Mesendoderm (in vitro differentiated cells): ENCODE data around the gene IGF1R.

Experiments
- DNase-seq: peaks from one replicate; pipeline ENCODE4 v3.0.0; 2013
- H2AK5ac ChIP-seq: 2 replicates; pipeline ENCODE4 v1.6.1; 2013; ENCODE audit warnings: low read length, inconsistent platforms
- H2BK120ac ChIP-seq: 2 replicates; pipeline ENCODE4 v1.6.1; 2013; ENCODE audit warnings: low read depth, mild to moderate bottlenecking, low read length, moderate library complexity, mixed read lengths
- H2BK15ac ChIP-seq: replicated peaks from 2 replicates; pipeline ENCODE4 v1.6.1; 2013; ENCODE audit warnings: low read depth, mild to moderate bottlenecking, moderate library complexity
- H2BK5ac ChIP-seq: 2 replicates; pipeline ENCODE4 v1.6.1; 2013; ENCODE audit warnings: low read length, inconsistent platforms
- H3K18ac ChIP-seq: 2 replicates; pipeline ENCODE4 v1.6.1; 2013; ENCODE audit warnings: mild to moderate bottlenecking, low read length, mixed read lengths
- H3K23ac ChIP-seq: one replicate; pipeline ENCODE4 v1.6.1; 2013; ENCODE audit warnings: low read length
- H3K27ac ChIP-seq: 2 replicates; pipeline ENCODE4 v1.5.1; 2013; ENCODE audit warnings: low read depth, mild to moderate bottlenecking, inconsistent platforms, low read length, moderate library complexity
- H3K27me3 ChIP-seq: 2 replicates; pipeline ENCODE4 v1.6.1; 2013; ENCODE audit warnings: low read length, control low read depth, mild to moderate bottlenecking, inconsistent platforms; ENCODE audit not compliant: insufficient read depth, poor library complexity
- H3K36me3 ChIP-seq: 2 replicates; pipeline ENCODE4 v1.6.1; 2013; ENCODE audit warnings: low read length, inconsistent platforms; ENCODE audit not compliant: control insufficient read depth, insufficient read depth
- H3K4ac ChIP-seq: one replicate; pipeline ENCODE4 v1.6.1; 2013; ENCODE audit warnings: low read depth, mild to moderate bottlenecking, low read length, moderate library complexity
- H3K4me1 ChIP-seq: 2 replicates; pipeline ENCODE4 v1.6.1; 2013; ENCODE audit warnings: low read depth, low read length, inconsistent platforms; ENCODE audit not compliant: control insufficient read depth
- H3K4me2 ChIP-seq: 2 replicates; pipeline ENCODE4 v1.6.1; 2013; ENCODE audit warnings: low read length
- H3K4me3 ChIP-seq: 2 replicates; pipeline ENCODE4 v1.5.1; 2013; ENCODE audit warnings: mild to moderate bottlenecking, low read length
- H3K56ac ChIP-seq: one replicate; pipeline ENCODE4 v1.6.1; 2013; ENCODE audit warnings: low read length
- H3K79me1 ChIP-seq: 2 replicates; pipeline ENCODE4 v1.6.1; 2013; ENCODE audit warnings: low read length, inconsistent platforms
- H3K79me2 ChIP-seq: 2 replicates; pipeline ENCODE4 v1.6.1; 2013; ENCODE audit warnings: mild to moderate bottlenecking, low read length; ENCODE audit not compliant: control insufficient read depth, insufficient read depth
- H3K9ac ChIP-seq: 2 replicates; pipeline ENCODE4 v1.6.1; 2013; ENCODE audit warnings: low read length, inconsistent platforms
- H4K5ac ChIP-seq: one replicate; pipeline ENCODE4 v1.6.1; 2013; ENCODE audit warnings: low read length
- H4K8ac ChIP-seq: one replicate; pipeline ENCODE4 v1.6.1; 2013; ENCODE audit warnings: low read depth, mild to moderate bottlenecking, control low read depth, low read length, moderate library complexity
- WGBS: extraction: QIAGEN DNeasy Blood & Tissue Kit; methylation state at CpG from one replicate; pipeline ENCODE4 v1.1.7; 2013; ENCODE audit warnings: low lambda C conversion rate, missing lambda C conversion rate; ENCODE audit not compliant: insufficient coverage; ENCODE audit errors: extremely low coverage; 5-methylcytosine and 5-hydroxymethylcytosine counted together

IGF1R gene

DNA sequence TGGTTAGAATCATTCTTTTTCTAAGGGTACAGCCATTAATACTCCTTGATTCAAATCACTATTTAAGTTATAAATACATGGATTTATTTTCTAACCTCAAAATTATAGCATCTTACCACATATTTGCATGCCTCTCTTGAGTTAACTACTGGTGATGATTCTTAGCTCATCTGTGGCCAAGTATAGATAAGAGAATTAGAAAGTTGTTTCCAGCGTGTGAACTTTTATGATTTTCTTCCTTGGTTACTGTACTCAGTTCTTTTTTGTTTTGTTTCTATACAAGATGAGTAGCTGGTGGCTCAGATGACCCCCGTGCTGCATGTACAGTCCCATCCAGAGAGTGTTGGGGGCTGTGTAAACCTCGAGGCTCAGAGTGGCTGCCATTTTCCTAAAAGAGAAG, 124.6 kb downstream of the IGF1R start:
- Histone ChIP-seq H3K79me1 (peaks cover 25% of the 10 kb centered on the region), H3K79me2 (peaks cover 80% of the 10 kb centered on the region), H3K4me3 (no peak overlapping the region), H3K56ac (no peak overlapping the region), H3K4me2 (no peak overlapping the region), H3K4me1 (peaks cover 32% of the 10 kb centered on the region), H2BK5ac (no peak overlapping the region), H4K5ac (no peak overlapping the region), H3K9ac (no peak overlapping the region), H3K18ac (peak overlapping the region; percentile 11), H2AK5ac (no peak overlapping the region), H3K27ac (peak overlapping the region; percentile 13), H3K4ac (no peak overlapping the region), H3K27me3 (no peaks in the 10 kb centered on the region), H2BK120ac (no peak overlapping the region), H3K36me3 (no peaks in the 10 kb centered on the region), H4K8ac (no peak overlapping the region), H3K23ac (no peak overlapping the region), H2BK15ac (no peak overlapping the region)
- WGBS: no CpG with 5 or more reads among the region's 3 CpGs
- no peak for DNase-seq

GRCh38 chr15:98773616-98774015, 125.3 kb downstream of the IGF1R start:
- Histone ChIP-seq H4K5ac (no peak overlapping the region), H3K27ac (no peak overlapping the region), H4K8ac (no peak overlapping the region), H2BK15ac (no peak overlapping the region), H3K4me1 (peaks cover 34% of the 10 kb centered on the region), H3K23ac (no peak overlapping the region), H2BK5ac (peak overlapping the region; percentile 9), H2AK5ac (no peak overlapping the region), H3K79me1 (peaks cover 26% of the 10 kb centered on the region), H3K4me3 (no peak overlapping the region), H3K4ac (no peak overlapping the region), H3K79me2 (peaks cover 83% of the 10 kb centered on the region), H3K4me2 (no peak overlapping the region), H3K9ac (no peak overlapping the region), H3K56ac (peak overlapping the region; percentile 26), H2BK120ac (no peak overlapping the region), H3K18ac (peak overlapping the region; percentile 11), H3K36me3 (no peaks in the 10 kb centered on the region), H3K27me3 (no peaks in the 10 kb centered on the region)
- WGBS: no CpG with 5 or more reads among the region's 6 CpGs
- DNase-seq: peak; percentile 62

DNA sequence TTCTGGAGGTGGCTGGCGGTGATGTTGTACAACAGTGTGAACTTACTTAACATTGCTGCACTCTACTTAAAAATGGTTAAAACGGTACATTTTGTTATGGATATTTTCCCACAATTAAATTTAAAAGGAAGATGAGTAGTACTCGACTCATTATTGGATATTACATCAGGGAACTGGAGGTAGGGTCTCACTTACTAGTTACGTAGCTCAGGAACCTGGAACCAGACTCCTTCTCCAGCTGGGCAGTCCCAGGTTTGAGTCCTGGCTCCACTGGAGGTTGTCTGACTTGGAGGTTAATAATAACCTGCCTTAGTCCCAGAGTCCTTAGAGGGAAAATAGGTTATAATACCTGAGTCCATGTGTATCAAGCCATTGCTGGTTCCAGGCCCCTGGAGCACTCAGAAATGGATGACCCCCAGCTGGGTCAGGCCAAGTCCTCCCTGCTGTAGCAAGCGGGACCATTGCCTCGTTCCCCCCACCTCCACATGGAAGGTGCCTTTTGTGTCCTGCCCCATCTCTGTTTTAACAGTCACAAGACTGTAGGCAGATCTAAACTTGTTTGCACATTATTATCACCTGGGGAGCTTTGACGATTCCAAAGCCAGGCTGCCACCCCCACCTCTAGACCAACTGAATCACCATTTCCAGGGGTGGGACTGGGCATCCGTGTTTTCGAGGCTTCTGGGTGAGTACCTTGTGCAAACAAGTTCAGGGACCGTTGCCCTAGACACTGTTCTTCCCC, 126.6 kb downstream of the IGF1R start:
- Histone ChIP-seq H3K23ac (no peak overlapping the region), H2AK5ac (no peak overlapping the region), H4K5ac (no peak overlapping the region), H3K36me3 (no peaks in the 10 kb centered on the region), H2BK15ac (no peak overlapping the region), H3K18ac (no peak overlapping the region), H2BK120ac (no peak overlapping the region), H3K27ac (no peak overlapping the region), H4K8ac (no peak overlapping the region), H3K4me2 (no peak overlapping the region), H3K4me3 (no peak overlapping the region), H3K9ac (no peak overlapping the region), H3K79me2 (peaks cover 76% of the 10 kb centered on the region), H3K79me1 (peaks cover 24% of the 10 kb centered on the region), H3K56ac (no peak overlapping the region), H3K4me1 (peaks cover 30% of the 10 kb centered on the region), H2BK5ac (no peak overlapping the region), H3K27me3 (no peaks in the 10 kb centered on the region), H3K4ac (no peak overlapping the region)
- no peak for DNase-seq
- WGBS: no CpG with 5 or more reads among the region's 10 CpGs

GRCh38 chr15:98775498-98776230, 127.3 kb downstream of the IGF1R start:
- Histone ChIP-seq H3K36me3 (no peaks in the 10 kb centered on the region), H2BK120ac (no peak overlapping the region), H2BK15ac (no peak overlapping the region), H2AK5ac (no peak overlapping the region), H3K4me2 (no peak overlapping the region), H3K27me3 (no peaks in the 10 kb centered on the region), H3K23ac (no peak overlapping the region), H3K18ac (no peak overlapping the region), H4K8ac (no peak overlapping the region), H3K56ac (no peak overlapping the region), H3K79me1 (peaks cover 22% of the 10 kb centered on the region), H4K5ac (no peak overlapping the region), H3K9ac (no peak overlapping the region), H3K79me2 (peaks cover 70% of the 10 kb centered on the region), H3K4me1 (peaks cover 28% of the 10 kb centered on the region), H3K27ac (no peak overlapping the region), H2BK5ac (no peak overlapping the region), H3K4ac (no peak overlapping the region), H3K4me3 (no peak overlapping the region)
- no CpG with 5 or more reads among the region's 7 CpGs for WGBS
- DNase-seq: no peak

DNA sequence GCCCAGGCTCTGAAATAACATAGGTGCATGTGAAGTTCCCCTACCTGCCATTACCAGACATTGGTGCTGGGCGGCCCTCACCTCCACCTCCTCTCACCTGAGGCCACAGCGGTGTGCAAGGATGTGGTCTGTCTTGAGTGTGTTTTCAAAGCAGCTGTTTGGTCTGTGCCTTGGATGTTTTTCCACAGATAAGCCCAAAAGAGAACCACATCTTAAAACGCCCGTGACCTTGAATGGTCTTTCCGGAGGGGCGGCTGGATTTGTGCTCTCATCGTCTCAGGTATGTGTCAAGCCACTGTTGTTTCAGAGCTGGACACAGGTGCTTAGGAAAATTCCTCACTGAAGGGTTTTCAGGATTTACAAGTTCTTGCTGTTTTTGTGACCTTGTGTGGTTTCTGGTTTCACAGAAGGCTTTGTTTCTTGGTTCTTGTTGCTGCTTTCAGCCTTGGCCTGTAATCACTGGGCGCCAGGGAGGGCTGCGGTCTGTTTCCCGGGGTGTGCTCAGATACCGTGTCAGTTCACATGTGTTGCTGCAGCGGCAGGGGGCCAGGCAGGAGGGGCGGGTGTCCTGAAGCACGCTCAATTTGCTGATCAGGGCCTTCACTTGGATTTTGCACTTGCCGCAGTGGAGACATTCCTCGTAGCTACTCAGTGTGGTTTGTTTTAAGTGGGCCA, 128.4 kb downstream of the IGF1R start:
- Histone ChIP-seq H3K27me3 (no peaks in the 10 kb centered on the region), H3K79me1 (peaks cover 18% of the 10 kb centered on the region), H3K9ac (no peak overlapping the region), H3K56ac (peak overlapping the region; percentile 18), H3K79me2 (peaks cover 65% of the 10 kb centered on the region), H2BK5ac (no peak overlapping the region), H3K23ac (no peak overlapping the region), H3K4ac (no peak overlapping the region), H2AK5ac (no peak overlapping the region), H4K8ac (no peak overlapping the region), H2BK120ac (no peak overlapping the region), H3K4me2 (no peak overlapping the region), H3K4me1 (peaks cover 24% of the 10 kb centered on the region), H4K5ac (no peak overlapping the region), H3K36me3 (no peaks in the 10 kb centered on the region), H3K4me3 (no peak overlapping the region), H3K27ac (no peak overlapping the region), H2BK15ac (no peak overlapping the region), H3K18ac (no peak overlapping the region)
- no CpG with 5 or more reads among the region's 16 CpGs for WGBS
- peak; percentile 41 for DNase-seq
